CD4-positive, alpha-beta T cell treated with Interleukin-4 for 1 hour (primary cell): ENCODE data around the gene SORCS2.

ENCODE experiments used
- DNase-seq, 2 donors: peaks; one replicate each; pipeline ENCODE4 v3.0.0-alpha.2; 2020 to 2022

The SORCS2 gene

DNA sequence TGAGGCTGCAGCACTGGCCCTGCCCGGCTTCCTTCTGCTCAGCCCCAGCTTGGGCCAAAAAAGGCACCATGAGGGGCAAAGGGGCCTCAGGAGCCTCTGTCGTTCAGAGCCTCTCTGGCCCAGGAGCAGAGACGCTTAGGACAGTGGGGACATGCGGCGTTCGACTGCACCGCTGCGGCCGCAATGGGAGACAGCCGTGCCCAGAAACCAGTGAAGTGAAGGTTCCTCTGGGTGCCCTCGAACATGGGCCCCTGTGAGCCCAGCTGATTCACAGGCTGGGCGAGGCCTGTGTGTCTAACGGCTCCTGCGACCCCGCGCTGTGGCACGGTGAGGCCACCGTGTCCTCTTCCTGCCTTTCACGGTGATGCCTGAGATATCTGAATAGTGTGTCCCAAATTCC is 512.3 kb downstream of the SORCS2 start:
- DNase-seq: no peak

DNA sequence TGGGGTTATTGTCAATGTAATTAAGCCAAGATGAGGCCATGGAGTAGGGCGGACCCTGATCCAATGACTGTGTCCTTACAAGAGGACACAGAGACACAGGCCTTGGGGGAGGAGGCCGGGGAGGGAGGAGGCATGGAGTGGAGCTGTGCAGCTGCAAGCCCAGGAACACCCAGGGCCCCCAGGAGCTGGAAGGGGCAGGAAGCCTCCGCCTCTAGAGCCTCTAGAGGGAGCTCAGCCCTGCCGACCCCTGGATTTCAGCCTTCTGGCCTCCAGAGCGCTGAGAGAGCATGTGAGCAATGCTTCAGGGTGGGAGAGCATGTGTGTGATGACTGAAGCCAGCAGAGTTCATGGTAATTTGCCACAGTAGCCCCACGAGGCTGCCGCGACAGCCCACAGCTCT is 512.7 kb downstream of the SORCS2 start:
- no peak for DNase-seq

DNA sequence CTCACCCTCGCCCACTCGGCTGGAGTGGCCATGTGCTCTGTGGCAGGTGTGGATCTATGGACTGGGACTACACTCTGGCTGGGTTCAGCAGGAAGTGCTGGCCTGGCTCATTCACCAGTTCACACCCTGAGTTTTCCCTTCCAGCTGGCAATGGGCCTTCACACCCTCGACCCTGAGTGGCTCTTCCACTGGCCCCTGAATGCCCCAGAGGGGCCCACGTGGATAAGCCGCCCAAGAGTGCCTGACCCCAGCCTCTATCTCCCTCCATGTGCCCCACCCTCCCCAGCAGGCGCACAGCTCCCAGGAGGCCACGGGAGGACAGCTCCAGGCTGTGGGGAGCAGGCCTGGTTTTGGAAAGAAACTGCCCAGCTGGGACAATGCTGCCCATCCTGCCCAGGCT is 513.3 kb downstream of the SORCS2 start:
- no peak for DNase-seq

DNA sequence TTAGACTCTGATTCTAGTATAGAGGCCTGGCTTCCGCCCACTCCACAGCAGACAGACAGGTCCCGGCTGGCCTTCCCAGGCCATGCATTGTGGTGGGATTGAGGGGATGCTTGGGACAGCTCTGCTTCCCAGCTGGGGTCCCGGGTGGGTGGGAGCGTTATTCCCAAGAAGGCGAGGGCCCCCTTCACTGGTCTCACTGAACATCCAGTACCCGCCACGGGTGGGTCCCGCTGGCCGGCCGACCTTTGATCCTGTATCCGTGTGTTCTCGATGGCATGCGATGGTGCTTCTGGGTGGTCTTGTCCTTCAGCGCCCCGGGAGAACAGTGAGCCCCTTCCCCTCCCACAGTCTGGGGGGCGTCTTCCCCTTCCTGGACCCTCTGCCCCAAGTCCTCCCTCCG is 515.9 kb downstream of the SORCS2 start:
- no peak for DNase-seq

DNA sequence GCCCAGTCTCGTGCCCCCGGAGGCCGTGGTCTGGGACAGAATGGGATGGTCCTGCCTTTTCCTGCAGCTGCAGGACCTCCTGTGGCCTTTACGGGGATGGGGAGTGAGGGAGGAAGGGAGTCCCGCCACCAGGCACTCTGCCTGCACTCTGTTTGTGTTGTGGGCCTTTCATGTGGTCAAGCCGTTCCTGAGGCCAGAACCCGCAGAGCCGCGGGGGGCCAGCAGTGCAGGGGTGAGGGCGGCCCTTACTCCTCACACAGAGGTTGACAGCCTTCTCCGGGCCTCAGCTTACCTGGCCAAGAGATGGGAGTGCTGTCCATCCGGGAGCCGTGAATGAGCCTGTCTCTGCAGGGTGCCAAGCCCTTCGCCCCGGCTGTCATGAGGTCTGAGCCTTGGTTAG is 516.6 kb downstream of the SORCS2 start:
- no peak for DNase-seq

DNA sequence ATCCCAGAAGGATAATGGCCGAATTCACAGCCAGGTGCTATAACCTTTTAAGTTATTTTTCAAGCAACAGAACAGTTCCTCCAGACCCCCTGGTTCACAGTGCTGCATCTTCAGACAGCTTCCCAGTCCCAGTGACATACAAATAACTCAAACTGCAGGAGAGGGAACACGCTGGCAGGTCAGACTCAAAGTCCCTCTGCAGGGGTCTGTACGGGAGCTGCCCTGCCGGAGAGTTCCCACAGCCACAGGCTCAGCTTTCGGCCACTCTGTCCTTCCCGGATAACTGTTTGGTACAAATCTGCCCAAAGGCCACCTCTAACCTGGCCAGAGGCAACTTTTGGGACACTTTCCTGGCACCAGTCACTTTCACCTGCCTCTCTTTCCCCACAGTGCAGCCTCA is 517.1 kb downstream of the SORCS2 start:
- no peak for DNase-seq

DNA sequence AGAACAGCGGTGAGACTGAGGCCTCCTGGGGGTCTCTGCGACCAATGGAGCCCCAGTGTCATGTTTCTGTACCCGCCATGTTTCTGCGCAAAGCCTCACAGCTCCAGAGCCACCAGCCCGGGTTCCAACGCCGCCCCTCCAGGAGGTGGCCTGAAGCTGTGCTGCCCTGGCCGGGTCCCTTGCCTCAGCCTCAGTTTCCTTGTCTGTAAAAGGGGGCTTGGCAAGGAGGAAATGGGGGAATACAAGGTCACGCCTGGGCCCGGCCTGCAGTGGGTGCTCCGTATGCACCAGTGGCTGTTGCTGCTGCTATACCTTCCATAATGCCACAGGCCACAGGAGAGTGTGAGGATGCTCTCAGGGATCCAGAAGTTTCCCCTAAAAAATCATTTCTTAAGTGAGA is 517.8 kb downstream of the SORCS2 start:
- DNase-seq: no peak

DNA sequence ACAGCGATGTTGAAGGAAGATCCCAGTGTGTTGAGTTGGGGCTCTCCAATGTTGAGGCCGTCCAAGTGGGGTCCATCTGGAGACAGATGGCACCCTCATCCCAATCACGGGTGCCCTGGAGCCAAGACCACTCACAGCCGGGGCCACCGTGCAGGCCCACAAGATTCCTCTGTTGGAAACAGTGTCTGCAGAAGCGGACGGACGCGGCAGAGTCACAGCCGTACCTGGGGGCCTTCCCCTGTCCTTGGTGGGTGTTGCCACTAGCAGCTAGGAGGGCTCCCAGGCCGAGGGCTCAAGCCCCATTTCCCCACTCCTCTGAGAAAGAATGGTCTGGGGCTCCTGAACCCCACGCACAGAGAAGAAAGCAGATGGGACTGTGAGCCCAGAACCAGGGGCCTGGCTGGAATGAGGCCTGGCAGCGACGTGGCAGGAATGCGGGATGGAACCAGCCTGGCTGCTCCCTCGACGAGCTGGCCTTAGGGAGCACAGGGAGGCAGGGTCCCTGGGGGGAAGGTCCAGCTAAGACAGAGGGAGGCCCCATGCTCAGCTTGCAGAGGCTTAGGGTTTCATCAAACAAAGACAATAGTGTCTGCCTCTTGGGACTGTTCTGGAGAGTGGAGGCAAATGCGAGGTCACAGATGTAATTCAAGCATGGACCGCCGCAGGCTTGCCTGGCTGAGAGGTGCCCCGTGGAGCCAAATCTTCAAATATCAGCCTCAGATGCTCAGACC is 518.4 kb downstream of the SORCS2 start:
- no peak for DNase-seq

DNA sequence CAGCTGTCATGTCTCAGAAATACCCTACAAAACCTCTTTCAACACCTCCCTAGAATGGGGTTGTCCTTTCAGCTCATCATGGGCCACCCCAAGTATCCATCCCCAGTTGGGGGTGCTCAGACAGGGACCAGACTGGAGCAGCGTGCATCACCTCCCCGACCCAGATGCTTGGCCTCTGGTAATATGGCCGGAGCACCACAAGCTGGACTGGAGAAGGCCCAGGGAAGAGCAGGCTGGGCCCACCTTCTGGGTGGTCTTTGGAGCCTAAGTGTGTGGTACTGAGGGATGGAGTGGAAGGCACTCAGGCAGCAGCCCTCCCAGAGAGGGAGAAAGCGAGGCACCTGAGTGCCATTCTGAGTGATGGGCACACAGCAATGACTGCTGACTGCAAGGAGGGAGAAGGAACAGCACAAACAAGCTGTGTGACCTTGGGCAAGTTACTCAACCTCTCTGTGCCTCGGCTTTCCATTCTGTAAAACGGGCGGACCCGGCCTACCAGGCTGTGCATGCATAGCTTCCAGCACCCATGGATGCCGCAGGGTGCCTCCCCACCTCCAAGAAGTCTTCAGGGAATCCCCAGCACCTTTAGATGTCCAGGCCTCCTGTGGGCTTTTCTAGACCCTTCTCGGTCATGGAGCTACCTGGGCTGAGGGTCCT is 519.1 kb downstream of the SORCS2 start:
- no peak for DNase-seq

DNA sequence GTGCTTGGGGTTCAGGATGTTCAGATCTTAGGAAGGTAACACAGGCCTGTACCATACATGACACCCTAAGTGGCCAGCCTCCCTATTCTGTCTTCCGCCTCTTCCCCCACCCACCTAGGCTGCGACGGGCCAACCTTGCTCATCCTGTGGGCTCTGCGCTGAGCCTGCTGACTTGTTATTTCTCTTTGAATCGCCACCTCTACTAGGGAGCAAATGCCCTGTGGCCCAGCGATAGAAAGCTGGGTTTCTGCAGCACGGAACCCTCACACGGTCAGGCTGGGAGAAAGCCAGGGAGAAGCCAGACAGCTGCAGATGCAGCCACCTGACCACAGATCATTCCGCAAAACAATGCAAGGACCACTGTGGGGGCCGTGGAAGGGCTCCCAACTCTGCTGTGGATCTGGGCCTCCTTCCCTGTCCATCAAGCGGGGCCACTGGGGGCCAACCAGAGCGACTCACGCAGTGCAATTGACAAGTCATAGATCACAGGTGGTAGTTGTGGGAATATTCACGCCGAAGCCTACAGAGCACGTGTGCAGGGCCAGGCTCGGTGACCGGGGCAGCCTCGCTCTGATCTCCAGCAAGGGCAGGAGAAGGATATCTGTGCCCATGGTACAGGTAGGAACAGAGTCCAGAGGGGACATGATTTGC is 519.8 kb downstream of the SORCS2 start:
- no peak for DNase-seq

DNA sequence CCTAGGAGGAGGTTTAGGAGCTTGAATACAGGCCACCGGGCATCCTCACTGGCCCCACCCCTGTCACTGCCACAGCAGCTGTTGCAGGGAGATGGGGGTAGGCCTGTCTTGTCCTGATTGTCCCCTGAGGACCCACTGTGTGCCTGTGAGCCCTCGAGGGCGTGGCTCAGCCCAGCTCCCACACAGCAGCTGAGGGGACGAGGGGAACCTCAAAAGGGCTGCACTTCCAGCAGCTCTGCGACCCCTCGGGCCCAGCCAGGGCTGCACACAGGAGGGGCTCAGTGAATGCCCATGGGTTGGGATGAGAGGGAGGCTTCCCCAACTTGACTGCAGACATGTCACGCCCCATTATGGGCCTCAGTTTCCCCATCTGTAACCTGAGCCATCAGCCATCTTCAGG is 521.4 kb downstream of the SORCS2 start:
- no peak for DNase-seq

DNA sequence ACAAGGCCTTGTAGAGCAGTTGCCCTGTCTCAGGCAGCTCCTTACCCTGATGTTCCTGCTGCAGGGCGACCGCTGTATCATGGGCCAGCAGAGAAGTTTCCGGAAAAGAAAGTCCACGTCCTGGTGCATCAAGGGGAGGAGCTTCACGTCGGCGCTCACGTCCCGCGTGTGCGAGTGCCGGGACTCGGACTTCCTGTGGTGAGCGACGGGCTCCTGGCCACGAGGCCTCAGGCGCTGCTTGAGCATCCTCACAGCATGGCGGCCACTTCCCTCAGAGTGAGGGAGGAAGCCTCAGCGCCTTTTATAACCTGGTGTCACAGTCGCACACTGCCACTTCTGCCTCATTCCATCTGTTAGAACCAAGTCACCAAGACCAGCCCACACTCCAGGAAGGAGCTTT is 521.8 kb downstream of the SORCS2 start:
- no peak for DNase-seq

DNA sequence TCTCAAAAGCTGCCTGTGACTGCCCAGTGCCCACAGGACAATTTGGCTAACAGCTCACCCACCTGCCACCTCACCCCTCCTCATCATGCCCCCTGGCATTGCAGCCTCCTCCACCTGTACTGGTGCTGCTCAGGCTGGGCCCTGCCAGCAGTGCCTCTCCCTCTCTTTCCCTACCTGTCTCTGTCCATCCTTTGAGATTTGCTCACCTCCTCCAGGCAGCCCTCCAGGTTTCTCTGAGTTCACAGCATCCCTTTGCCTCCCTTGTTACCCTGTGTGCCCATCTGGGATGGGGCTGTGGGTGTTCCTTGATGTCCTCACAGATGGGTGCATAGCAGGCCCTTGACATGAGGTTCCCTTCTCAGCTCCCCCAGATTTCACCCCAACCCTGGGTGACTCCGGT is 522.4 kb downstream of the SORCS2 start:
- no peak for DNase-seq

DNA sequence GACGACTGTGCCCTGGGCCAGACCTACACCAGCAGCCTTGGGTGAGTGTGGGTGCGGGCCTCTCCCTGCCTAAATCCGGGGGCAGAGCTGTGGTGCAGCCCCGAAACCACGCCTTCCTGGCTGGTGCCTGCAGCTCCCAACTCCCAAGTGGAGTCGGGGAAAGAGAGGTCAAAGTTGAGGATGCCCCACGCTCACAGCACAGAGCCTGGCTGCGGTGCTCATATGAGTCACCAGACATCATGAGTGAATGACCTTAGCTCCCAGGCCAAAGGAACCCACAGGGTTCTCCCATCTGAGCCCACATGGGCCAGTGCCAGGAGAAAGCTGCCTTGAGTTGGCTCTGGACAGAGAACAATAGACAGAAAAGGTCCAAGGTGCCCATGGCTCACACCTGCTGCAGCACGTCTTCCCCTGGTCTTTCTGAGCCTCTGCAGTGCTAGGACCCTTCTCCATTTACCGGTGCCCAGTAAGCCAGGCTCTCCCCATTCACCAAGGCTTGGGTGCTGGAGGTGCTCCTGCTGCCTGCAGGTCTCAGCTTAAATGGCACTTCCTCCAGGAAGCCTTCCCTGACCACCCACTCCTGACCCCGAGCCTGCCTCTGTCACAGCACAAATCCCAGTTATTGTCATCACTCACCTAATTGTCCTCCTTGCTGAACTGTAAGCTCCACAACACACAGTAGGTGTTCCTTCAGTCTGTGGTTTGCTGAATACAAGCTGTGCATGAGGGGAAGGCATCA is 523.1 kb downstream of the SORCS2 start:
- DNase-seq: no peak

DNA sequence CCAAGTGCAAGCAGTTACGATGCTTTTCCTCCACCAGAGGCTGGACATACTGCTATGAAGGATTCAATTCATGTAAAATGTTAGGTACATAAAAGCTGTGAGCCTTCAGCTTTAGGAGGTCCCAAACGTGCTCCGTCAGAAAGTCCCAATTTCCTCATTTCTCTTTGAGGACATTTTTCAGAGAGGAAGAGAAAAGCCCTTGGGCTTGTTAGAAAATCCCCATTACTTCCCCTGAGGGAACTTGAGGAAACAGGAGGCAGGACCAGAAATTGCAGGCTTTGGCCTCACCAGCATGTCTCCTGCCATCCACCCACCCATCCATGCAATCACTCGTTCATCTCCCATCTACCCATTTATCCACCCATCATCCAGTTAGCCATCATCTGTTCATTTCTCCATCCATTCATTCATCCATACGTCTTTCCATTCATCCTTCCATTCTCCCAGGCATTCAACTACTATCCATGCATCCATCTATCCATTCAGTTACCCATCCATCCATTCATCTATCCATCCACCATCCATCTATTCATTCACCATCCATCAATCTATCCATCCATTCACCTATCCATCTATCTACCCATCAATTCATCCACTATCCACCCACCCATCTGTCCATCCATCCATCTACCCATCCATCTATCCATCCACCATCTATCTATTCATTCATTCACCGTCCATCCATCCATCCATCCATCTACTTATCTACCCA is 523.8 kb downstream of the SORCS2 start:
- no peak for DNase-seq

DNA sequence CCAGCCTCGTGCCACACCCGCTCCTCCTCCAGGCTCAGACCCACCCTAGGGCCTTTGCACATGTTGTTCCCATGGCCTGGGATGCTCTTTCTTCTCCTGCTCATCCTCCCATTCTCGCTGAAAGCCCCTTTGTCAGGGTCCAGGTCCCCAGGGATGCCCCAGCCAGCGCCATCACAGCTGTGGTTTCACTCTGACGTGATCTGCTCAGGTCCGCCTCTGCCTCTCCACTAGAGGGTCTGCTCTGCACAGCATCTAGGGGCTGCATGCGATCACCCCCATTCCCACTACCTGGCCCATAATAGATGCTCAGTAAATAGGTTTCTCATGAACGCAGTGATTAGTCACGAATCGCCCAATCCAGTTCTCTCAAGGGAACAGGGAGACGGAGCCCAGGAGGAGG is 524.8 kb downstream of the SORCS2 start:
- no peak for DNase-seq

DNA sequence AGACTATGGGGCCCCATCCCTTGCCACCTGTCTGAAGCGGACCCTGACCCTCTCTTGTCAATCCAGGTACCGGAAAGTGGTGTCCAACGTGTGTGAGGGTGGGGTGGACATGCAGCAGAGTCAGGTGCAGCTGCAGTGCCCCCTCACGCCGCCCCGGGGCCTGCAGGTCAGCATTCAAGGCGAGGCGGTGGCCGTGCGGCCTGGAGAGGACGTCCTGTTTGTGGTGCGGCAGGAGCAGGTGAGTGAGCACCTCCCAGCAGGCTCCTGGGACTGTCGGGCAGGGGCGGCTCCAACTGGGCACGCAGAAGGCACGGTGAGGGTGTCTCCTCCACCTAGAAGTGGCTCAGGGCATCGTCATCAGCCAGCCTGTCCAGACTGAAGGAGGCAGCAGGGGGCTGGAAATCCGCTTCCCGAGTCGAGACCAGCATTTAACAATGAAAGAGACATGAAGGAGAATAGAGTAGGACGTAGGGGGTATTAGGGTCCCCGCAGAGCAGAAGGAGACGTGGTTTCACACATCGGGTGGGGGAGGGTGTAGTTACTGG is 525.7 kb downstream of the SORCS2 start:
- DNase-seq: no peak

DNA sequence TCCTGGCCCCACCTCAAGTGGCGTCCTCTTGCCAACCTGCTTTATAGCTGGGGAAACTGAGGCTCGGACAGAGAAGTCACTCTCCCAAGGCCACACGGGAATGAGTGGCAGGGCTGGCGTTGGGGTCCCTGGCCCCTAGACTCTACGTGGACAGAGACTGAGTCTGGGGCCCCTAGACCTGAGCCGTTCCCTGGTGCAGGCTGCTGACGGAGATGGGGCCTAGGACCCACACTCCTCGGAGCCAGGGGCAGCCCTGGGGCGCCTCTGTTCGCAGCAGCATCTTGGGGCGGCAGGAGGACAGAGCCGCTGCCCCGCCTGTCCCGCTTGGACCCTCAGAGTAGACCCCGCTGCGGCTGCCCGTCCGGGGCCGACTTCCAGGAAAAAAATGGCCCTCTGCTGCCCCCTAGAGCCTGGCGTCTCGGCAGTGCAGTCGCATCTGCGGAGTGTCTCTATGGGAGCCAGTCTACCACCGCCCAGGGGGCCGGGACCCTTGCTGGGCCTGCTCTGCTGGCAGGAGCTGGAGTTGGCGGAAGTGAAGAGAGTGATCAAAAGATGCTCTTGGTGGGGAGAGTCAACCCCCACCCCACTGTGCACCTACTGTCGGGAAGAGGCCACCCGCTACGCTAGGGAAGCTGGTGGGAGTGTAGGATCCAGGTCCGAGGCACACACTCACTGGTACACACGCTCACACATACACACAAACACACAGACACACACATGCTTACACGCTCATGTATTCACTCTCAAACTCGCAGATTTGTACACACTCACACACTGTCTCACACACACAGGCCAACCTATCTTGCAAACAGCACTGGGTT is 527.2 kb downstream of the SORCS2 start:
- DNase-seq: peak; percentile 33 to 49

DNA sequence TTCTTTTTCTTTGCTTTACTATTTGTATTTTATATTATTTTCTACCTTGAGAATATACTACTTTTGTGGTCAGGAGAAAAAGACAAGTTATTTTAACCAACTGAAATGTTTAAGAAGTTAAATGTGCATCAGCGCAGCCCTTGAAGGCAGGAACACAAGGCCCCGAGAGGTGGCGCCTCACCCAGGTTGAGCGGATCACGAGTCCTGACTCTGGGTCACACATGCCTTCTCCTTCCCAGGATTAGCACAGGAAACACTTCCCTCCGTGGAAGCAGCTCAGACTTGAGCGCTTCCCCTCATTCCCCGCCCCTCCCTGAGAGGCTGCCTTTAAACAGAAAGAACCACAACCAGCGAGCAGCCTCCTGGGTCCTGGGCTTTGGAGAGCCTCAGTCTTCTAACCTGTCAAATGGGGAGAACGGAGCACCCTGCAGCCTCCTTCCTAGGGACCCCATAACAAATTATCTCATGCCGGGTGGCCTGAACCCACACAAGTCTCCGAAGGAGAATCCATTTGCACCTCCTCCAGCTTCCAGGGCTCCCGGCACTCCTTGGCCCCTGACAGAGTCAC is 529.7 kb downstream of the SORCS2 start:
- no peak for DNase-seq

DNA sequence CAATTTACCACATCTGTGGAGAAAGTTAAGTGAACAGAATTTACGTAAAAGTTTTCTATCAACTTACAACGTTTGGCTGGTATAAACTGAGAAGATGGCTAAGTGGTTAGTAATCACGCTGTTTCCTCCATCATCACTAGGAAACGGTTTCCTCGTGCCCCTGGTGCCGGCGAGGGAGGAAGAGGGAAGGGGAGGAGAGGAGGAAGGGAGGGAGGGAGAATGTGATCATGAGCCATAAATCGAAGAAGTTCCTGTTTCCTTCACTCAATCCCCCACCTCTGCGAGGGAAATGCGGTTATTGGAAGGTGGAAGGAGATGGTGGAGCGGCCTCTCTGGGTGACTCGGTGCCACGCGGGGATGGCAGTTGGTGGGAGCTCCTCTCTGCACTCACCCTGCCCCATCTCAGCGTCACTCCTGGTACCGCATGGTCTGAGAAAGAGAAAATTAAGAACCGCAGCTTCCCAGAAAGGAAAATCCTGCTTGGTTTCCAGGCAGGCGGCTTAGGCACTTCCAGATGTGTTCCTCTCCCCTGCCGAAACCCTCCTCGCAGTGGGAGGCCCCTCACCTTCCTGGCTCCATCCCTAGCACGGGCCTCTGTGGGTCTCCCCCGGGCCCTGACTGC is 530.5 kb downstream of the SORCS2 start:
- no peak for DNase-seq

DNA sequence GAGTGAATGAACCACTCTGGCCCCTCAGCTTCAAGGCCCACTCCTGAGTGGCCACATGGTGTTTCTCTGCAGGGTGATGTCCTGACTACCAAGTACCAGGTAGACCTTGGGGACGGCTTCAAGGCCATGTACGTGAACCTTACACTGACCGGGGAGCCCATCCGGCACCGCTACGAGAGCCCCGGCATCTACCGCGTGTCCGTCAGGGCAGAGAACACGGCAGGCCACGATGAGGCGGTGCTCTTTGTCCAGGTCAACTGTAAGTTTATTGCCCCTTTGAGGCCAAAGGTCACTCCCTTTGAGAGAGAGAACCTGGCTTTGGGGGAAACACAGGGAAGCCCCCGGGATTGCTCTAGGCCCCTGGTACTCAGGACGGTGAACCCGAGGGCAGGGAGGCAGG is 531.3 kb downstream of the SORCS2 start:
- no peak for DNase-seq
